Fibroblast of skin of right biceps (primary cell): ENCODE measurements around the gene C1QTNF8.

ENCODE experiments used
- DNase-seq: peaks from one replicate; pipeline ENCODE4 v3.0.0-alpha.2; 2013

Gene C1QTNF8

DNA sequence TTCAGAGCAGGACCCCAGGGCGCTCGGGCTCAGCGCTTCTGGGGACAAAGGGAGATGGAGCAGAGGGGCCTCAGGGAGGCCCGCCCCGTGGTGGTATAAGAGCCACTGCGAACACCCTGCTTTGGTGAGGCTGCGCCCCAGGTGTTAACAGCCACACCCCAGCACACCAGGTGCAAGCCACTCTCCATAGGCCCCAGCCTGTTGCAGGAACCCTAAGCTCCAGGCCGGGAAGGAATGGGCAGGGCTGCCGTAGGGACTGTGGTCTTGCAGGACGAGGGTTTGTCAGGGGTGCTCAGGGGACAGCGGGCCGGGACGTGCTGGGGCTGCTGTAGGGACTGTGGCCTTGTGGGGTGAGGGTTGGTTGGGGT, 40.5 kb downstream of the C1QTNF8 start:
- no peak for DNase-seq

GRCh38 chr16:1054660-1055556, 41.1 kb downstream of the C1QTNF8 start:
- peak; percentile 13 for DNase-seq

GRCh38 chr16:1053700-1054368, 42.2 kb downstream of the C1QTNF8 start:
- no peak for DNase-seq

GRCh38 chr16:1053121-1053521, 42.9 kb downstream of the C1QTNF8 start:
- DNase-seq = no peak

GRCh38 chr16:1052721-1053120, 43.3 kb downstream of the C1QTNF8 start:
- DNase-seq = no peak

GRCh38 chr16:1051446-1051845, 44.6 kb downstream of the C1QTNF8 start:
- no peak for DNase-seq

DNA sequence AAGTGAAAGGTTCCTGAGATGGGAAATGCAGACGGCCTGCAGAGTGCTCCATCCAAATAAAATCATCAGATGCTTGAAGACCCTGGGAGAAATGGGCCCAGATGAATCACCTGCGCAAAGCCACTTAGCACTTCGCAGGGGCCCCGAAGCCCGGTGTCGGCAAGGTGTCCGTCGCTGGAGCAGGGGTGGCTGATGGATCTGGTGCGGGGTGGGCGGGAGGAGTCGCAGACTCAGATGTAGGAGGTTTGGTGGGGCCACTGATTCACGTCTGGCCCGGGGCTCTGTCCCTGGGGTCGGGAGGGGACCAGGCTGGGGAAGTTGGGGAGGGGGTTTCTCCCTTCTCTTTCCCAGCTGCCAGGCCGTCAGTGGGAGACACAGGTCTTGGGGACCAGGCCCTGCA, 45.1 kb downstream of the C1QTNF8 start:
- no peak for DNase-seq

GRCh38 chr16:1050516-1050915, 45.5 kb downstream of the C1QTNF8 start:
- no peak for DNase-seq

- no peak for DNase-seq
Measured at GRCh38 chr16:1049976-1050247, 46.1 kb downstream of the C1QTNF8 start.

GRCh38 chr16:1049113-1049975, 46.7 kb downstream of the C1QTNF8 start:
- DNase-seq = no peak

DNA sequence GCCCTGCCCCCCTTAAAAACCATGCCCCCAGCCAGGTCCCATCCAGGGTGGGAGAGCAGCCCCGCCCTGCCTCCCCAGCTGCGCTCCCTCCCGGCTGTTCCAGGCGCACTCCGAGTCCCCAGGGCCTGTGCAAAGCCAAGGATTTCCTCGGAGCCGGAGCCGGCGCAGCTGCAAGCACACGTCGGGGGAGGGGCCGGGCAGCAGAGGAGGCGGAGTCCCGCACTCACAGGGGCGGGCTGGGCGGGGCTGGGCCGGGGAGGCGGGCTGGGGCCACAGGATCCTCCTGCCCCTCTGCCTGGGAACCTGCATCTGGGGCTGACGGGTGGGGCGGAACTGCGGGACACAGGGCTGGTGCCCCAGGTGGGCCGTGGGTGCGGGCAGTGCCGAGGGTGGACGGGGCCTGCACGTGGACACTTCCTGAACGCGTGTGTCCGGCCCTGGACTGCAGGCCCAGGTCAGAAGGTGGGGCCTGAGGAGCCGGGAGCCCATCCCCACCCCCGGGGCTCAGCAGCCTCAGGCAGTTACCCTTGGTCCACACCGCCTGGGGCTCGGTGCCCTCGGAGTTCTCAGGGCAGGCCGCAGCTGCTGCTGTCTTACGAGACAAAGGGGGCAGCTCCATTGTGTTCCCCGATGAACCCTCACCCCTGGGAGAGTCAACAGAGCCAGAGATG, 47.5 kb downstream of the C1QTNF8 start:
- peak; percentile 33 for DNase-seq

GRCh38 chr16:1047801-1048200, 48.2 kb downstream of the C1QTNF8 start:
- DNase-seq = no peak

DNA sequence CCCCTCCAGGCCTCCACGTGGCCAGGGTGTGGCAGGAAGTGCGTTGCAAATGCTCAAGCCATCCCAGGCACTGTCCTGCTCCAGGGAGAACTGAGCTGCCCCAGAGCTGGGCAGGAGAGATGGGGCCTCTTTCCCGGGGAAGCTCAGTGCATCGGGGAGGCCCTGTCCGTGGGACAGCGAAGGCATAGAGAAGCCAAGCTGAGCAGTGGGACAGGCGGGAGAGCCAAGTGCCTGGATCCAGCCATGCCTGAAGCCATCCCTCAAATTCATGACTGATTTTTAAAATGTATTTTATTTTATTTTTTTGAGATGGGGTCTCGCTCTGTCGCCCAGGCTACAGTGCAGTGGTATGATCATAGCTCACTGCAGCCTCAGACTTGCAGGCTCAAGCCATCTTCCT, 48.9 kb downstream of the C1QTNF8 start:
- DNase-seq = no peak

GRCh38 chr16:1045993-1046911, 49.8 kb downstream of the C1QTNF8 start:
- DNase-seq = no peak

DNA sequence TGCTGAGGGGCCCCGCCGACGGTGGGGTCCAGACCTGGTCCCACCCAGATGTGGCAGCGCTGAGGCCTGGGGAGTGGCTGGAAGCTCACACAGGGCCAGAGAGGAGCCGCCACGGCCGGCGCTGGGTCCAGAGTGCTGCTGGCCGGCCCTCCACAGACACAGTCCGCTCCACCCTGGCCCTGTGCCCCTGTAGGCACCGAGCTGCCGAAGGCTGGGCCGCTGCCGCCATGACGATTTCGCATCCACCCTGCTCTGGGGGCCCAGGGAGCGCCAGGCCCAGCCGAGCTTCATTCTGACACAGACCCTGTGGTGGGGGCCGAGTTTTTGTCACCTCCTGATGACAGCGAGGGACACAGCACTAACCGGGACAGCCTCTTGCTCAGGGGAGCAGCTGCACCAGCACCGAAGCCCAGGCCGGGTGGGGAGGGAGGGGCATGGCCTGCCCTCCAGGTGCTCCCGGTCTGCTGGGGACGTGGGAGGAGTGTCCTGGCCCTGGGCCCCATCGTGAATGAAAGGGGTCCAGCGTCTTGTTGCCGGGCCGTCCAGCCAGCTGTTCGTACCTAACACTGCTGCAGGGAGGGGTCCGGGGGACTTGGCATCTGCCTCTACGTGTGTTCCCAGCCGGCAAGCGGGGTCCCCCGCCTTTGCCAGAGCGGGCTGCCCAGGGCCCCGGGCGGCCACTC, 50.6 kb downstream of the C1QTNF8 start:
- DNase-seq = no peak

- DNase-seq = no peak
Measured at GRCh38 chr16:1044460-1045309, 51.4 kb downstream of the C1QTNF8 start.

GRCh38 chr16:1043881-1044451, 52.1 kb downstream of the C1QTNF8 start:
- peak; percentile 5 for DNase-seq

GRCh38 chr16:1042866-1043265, 53.2 kb downstream of the C1QTNF8 start:
- DNase-seq = no peak

DNA sequence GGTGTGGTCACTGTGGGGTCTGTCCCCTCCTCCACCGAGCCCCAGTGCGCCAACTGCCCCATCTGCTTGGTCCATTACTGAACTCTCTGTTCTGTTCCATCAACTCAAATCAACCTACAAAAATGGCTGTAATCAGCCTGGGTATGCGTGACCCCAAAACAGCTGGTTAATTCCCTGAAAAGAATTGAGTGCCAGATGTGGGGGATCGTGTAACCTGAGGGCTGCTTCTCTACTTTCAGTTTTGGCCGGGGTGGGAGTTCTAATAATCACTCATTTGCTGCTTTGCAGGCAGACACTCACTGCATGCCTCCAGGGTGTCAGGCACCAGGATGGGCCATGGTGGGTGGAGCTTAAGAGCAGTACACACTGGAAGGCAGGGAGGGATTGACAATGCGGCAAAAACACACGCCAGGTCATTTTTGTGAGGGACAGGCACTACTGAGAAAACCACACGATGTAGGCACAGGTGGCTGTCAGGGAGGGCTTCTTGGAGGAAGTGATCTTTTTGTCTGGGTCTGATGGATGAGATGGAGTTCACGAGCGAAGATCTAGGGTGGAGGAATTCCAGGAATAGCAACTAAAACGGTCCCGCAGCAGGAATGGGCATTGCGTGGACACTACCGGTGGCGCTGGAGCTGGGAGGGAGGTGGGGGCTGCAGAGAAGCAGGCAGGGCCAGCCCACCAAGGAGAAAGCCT, 53.8 kb downstream of the C1QTNF8 start:
- no peak for DNase-seq
